Stimulated activated naive CD8-positive, alpha-beta T cell treated with anti-CD3 and anti-CD28 coated beads, Interleukin-15, amount 100 ng/mL, for 72 hours (primary cell): ENCODE results near the gene UFL1.
A peak's percentile ranks its signal among the peaks of the same experiment; 100 is the strongest.
"Not testable (repeated sequence)": the region's sequence is repeated elsewhere in the genome, so short reads cannot be mapped to it uniquely, and the experiment has no call there.

Experiments used
- ATAC-seq: fragments of 150-1000 bp; cut with Tn5 transposase; 2 replicates; pipeline ENCODE4 v1.10.0; 2021; ENCODE audit warnings: mild to moderate bottlenecking, moderate library complexity
- DNase-seq, 2 donors: peaks; one replicate each; pipeline ENCODE4 v3.0.0; 2021 to 2022
- H3K27ac Mint-ChIP-seq, 2 donors: one replicate each; pipeline ENCODE4 v1.8.0; 2022; ENCODE audit warnings: mild to moderate bottlenecking in 2 of 2, mixed read lengths in 2 of 2, moderate library complexity in 2 of 2
- H3K27me3 Mint-ChIP-seq: one replicate; pipeline ENCODE4 v1.8.0; 2022; ENCODE audit warnings: mixed read lengths
- H3K4me1 Mint-ChIP-seq: one replicate; pipeline ENCODE4 v1.8.0; 2022; ENCODE audit warnings: mild to moderate bottlenecking, mixed read lengths
- H3K4me3 Mint-ChIP-seq, 2 donors: one replicate each; pipeline ENCODE4 v1.8.0; 2022; ENCODE audit warnings: mild to moderate bottlenecking in 2 of 2, mixed read lengths in 2 of 2, moderate library complexity in 1 of 2
- H3K9me3 Mint-ChIP-seq, 2 donors: one replicate each; pipeline ENCODE4 v1.8.0; 2022; ENCODE audit warnings: mixed read lengths in 2 of 2

The UFL1 gene

GRCh38 chr6:96547654-96548053, 26.0 kb downstream of the UFL1 start:
- no peak for DNase-seq
- Mint-ChIP-seq H3K27me3 (no peaks in the 10 kb centered on the region), H3K27ac (peak overlapping the region in 1 of 2 donors; percentile 80), H3K4me1 (no peaks in the 10 kb centered on the region), H3K4me3 (no peak overlapping the region), H3K9me3 (no peaks in the 10 kb centered on the region)
- no peak for ATAC-seq

DNA sequence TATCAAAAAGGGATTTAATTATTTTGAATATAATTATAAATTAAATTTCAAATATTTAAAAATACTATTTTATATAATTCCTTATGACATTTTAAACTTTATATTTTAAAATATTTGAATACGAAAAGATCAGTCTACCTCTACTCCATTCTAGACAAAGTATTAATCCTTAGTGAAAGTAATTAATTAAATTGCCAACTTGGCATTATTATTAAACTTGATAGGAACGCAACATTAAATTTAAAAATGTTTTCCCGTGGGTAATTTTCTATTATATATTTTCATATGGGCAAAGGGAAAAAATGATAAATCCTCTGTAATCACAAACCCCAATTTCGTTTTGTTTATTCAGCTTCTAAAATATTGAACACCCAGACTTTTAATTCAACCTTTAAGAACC, 33.0 kb downstream of the UFL1 start:
- DNase-seq (no peak), ATAC-seq (no peak)
- no peaks in the 10 kb centered on the region for H3K4me1 Mint-ChIP-seq
- no peak overlapping the region for H3K4me3 Mint-ChIP-seq
- no peaks in the 10 kb centered on the region for H3K27me3 Mint-ChIP-seq
- H3K27ac Mint-ChIP-seq: no peak overlapping the region
- H3K9me3 Mint-ChIP-seq: peaks cover 0 to 4% of the 10 kb centered on the region in 2 donors

DNA sequence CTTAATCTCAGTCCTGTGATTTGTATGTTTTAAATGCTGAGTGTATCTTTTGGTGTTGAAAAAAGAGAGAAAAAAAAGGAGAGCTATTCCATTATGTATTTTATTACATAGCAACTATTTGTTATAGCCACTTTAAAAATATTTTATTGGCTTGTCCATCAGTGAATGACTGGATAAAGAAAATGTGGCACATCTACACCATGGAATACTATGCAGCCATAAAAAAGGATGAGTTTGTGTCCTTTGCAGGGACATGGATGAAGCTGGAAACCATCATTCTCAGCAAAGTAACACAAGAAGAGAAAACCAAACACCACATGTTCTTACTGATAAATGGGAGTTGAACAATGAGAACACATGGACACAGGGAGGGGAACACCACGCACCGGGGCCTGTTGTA, 38.1 kb downstream of the UFL1 start:
- not testable (repeated sequence) for H3K27ac Mint-ChIP-seq, ATAC-seq, DNase-seq, H3K27me3 Mint-ChIP-seq, H3K9me3 Mint-ChIP-seq, H3K4me3 Mint-ChIP-seq, H3K4me1 Mint-ChIP-seq

DNA sequence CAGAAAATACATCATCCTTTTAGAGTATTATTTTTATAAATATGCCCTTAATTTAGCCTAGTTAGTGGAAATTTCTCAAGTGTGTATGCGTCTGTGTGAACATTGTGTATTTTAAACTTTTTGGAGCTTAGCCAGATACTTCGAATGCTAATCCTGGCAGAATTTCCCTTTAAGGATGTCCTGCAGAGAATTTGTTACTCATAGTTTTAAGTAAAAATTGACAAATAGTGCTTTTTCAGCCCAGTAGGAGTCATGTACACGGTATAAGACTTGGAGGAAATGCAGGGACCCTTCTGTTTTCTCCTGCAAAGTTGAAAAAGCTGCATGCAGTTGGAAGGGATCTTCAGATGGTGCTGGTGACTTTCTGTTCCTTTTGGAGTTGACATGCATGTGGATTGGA, 41.3 kb downstream of the UFL1 start, which contains the start of gene FHL5:
Gene FHL5, plus strand, starts transcription at position 243 of the 400 bp plus-strand sequence. CDS start 40,486 bp downstream, outside the sequence.
- no peak for DNase-seq
- Mint-ChIP-seq H3K9me3 (peaks cover 0 to 4% of the 10 kb centered on the region in 2 donors), H3K4me3 (no peak within 1 kb of the TSS), H3K4me1 (no peaks in the 10 kb centered on the region), H3K27ac (no peak within 1 kb of the TSS), H3K27me3 (peaks cover 5% of the 10 kb centered on the region)
- ATAC-seq: no peak

DNA sequence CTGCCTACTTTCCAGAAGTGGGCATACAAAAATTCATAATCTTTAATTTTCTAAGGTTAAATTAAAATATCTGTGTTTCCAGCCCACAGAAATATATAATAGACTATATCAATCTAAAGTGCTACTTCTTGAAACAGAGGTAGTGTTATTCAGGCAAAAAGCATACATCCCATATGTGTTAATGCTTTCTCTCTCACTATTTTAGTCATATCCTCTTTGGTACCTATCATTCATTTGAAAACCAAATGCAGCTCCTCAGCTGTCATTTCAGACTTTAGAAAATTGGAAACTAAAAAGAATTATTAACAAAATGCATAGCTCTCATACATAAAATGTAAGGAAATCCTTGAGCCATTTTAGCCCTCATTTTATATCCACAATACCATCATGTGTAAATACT, 42.2 kb downstream of the UFL1 start:
- Mint-ChIP-seq H3K9me3 (peaks cover 0 to 3% of the 10 kb centered on the region in 2 donors), H3K4me3 (no peak overlapping the region), H3K27ac (no peak overlapping the region), H3K4me1 (no peaks in the 10 kb centered on the region), H3K27me3 (peaks cover 8% of the 10 kb centered on the region)
- ATAC-seq (no peak), DNase-seq (no peak)

GRCh38 chr6:96570053-96570452, 48.4 kb downstream of the UFL1 start:
- no peak for ATAC-seq
- Mint-ChIP-seq H3K4me1 (no peaks in the 10 kb centered on the region), H3K27ac (no peak overlapping the region), H3K27me3 (peaks cover 8% of the 10 kb centered on the region), H3K9me3 (peaks cover 30 to 33% of the 10 kb centered on the region in 2 donors), H3K4me3 (no peak overlapping the region)
- no peak for DNase-seq

- ATAC-seq: no peak
- peaks cover 30 to 33% of the 10 kb centered on the region in 2 donors for H3K9me3 Mint-ChIP-seq
- H3K27me3 Mint-ChIP-seq: peaks cover 18% of the 10 kb centered on the region
- no peak overlapping the region for H3K27ac Mint-ChIP-seq
- no peaks in the 10 kb centered on the region for H3K4me1 Mint-ChIP-seq
- DNase-seq: no peak
- no peak overlapping the region for H3K4me3 Mint-ChIP-seq
Observed at GRCh38 chr6:96571551-96571950, 49.9 kb downstream of the UFL1 start.

GRCh38 chr6:96575359-96575758, 53.8 kb downstream of the UFL1 start:
- Mint-ChIP-seq H3K4me3 (no peak overlapping the region), H3K9me3 (peaks cover 17 to 20% of the 10 kb centered on the region in 2 donors), H3K27ac (no peak overlapping the region), H3K4me1 (no peaks in the 10 kb centered on the region), H3K27me3 (peaks cover 16% of the 10 kb centered on the region)
- DNase-seq (no peak), ATAC-seq (no peak)

DNA sequence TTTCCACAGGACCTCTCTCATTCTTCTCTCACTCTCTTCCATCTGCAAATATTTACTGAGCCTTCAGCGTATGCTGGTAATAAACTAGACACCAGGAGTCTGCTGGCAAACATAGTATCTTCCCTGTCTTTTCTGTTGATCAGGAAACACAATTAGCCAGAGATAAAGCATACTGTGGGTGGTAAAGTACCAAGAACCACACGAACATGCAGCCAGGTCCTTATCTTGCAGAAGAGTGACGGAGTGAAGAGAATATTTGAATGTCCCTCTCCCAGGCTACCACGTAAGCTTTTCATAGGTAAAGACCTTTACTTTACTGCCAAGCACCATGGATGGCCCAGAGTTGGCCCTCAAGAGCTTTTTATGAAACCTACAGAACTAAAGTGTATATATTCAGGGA, 54.6 kb downstream of the UFL1 start:
- Mint-ChIP-seq H3K4me3 (no peak overlapping the region), H3K9me3 (peaks cover 8 to 12% of the 10 kb centered on the region in 2 donors), H3K27ac (peak overlapping the region in 1 of 2 donors; percentile 91), H3K27me3 (peaks cover 16% of the 10 kb centered on the region), H3K4me1 (no peaks in the 10 kb centered on the region)
- DNase-seq (no peak), ATAC-seq (no peak)

DNA sequence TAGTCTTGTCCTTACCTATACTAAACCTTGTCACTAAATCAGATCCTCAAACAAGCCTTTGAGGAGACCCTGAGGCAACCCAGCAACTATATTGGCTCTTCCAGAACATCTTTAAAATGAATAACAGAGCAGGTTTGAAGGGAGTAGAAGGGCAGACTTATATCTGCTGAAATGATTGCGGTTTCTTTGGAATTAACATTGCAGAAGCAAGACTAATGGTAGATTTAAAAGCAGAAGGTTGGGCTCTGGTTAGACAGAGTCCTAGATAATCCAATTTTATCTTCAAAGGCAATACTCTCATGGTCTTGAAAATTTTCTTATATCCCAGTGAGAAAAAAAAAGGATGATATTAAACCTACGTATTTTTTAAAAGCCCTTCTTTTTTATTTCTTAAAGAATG, 60.4 kb downstream of the UFL1 start:
- Mint-ChIP-seq H3K27ac (no peak overlapping the region), H3K4me3 (no peak overlapping the region), H3K9me3 (no peaks in the 10 kb centered on the region), H3K4me1 (no peaks in the 10 kb centered on the region), H3K27me3 (peaks cover 7% of the 10 kb centered on the region)
- DNase-seq (no peak), ATAC-seq (no peak)

DNA sequence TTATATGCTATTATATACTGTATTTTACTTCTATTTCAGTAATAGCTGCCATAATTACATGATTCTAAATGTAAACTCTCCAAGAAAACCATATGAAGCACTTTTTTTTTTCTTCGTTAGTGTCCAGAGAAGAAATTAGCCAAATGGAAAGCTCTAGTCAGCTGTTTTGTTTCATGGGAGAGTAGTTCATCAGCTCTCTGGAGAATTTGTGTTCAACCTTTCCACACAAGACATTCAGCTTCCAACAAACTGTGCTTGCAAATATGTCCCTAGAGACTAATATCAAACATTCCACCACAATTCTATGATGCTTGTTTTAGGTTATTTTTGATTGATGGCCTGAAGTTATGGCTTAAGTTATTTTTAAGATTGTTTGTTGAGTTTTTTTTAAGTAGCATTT, 60.8 kb downstream of the UFL1 start:
- peaks cover 7% of the 10 kb centered on the region for H3K27me3 Mint-ChIP-seq
- H3K9me3 Mint-ChIP-seq: no peaks in the 10 kb centered on the region
- no peak overlapping the region for H3K27ac Mint-ChIP-seq
- DNase-seq (no peak), ATAC-seq (no peak)
- no peak overlapping the region for H3K4me3 Mint-ChIP-seq
- H3K4me1 Mint-ChIP-seq: no peaks in the 10 kb centered on the region

DNA sequence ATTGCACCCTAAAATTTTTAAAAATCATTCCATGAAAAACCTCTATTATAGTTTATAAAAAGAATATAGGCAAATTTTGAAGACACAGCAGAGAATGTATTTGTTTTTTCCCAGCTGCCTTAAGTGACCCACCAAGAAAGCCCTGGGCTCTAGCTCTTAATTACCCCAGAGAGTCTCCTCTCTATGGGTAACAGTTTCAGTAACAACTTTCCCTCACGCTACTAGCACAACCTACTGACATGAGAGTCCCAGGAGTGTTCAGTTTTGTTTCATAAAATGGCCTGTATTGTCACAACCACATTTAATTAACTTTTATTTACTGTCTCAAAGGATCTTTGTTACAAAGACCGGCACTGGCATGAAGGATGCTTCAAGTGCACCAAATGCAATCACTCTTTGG, 82.8 kb downstream of the UFL1 start:
- ATAC-seq: no peak
- Mint-ChIP-seq H3K9me3 (no peaks in the 10 kb centered on the region), H3K4me3 (no peak overlapping the region), H3K27me3 (peaks cover 9% of the 10 kb centered on the region), H3K27ac (no peak overlapping the region), H3K4me1 (no peaks in the 10 kb centered on the region)
- DNase-seq: no peak
